GM18499 (cell line): ENCODE results near the gene ARHGEF7.

Source experiments
- ATAC-seq: cut with Tn5 transposase; IDR thresholded peaks from one replicate; pipeline ENCODE4 v1.9.1; 2021; ENCODE audit warnings: moderate number of reproducible peaks; ENCODE audit not compliant: insufficient read depth, unreplicated experiment

ARHGEF7 gene

GRCh38 chr13:111161601-111162600 is 46.8 kb downstream of the ARHGEF7 start:
- ATAC-seq, result no peak

GRCh38 chr13:111165241-111166010 is 50.3 kb downstream of the ARHGEF7 start:
- no peak for ATAC-seq

- no peak for ATAC-seq
Observed at GRCh38 chr13:111166882-111167675, 52.0 kb downstream of the ARHGEF7 start.

DNA sequence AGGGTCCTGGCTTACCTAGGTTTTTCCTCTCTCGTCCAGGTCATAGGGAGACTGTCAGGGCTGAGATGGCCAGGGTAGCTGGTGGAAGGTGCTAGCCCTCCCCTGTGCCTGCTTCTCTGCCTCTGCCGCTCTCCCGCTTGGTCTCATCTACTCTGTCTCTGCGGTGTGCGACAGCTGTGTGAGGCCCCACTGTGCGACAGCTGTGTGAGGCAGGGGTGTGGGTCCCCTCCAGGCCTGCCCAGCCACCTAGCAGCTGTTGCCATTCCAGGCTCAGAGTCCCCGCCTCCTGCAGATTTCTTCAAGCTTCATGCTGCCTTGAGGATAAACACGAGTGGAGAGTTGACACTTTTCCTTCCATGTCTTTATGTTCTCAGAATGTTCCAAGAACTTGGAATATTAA is 53.0 kb downstream of the ARHGEF7 start:
- ATAC-seq, result no peak

GRCh38 chr13:111171112-111171511 is 56.0 kb downstream of the ARHGEF7 start:
- no peak for ATAC-seq

DNA sequence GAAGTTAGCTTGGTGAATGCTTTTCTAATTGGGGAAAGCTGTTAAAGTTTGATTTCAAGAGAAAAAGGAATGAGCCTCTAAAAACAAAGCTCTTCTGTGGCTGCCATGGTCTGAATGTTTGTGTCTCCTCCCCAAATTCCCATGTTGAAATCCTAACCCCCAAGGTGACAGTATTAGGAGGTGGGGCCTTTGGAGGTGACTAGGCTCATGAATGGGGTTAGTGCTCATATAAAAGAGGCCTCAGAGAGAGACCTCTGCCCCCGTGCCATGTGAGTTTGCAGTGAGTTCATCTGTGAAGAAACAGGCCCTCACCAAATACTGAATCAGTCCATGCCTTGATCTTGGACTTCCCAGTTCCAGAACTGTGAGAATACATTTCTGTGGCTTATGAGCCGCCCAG is 56.5 kb downstream of the ARHGEF7 start:
- no peak for ATAC-seq

DNA sequence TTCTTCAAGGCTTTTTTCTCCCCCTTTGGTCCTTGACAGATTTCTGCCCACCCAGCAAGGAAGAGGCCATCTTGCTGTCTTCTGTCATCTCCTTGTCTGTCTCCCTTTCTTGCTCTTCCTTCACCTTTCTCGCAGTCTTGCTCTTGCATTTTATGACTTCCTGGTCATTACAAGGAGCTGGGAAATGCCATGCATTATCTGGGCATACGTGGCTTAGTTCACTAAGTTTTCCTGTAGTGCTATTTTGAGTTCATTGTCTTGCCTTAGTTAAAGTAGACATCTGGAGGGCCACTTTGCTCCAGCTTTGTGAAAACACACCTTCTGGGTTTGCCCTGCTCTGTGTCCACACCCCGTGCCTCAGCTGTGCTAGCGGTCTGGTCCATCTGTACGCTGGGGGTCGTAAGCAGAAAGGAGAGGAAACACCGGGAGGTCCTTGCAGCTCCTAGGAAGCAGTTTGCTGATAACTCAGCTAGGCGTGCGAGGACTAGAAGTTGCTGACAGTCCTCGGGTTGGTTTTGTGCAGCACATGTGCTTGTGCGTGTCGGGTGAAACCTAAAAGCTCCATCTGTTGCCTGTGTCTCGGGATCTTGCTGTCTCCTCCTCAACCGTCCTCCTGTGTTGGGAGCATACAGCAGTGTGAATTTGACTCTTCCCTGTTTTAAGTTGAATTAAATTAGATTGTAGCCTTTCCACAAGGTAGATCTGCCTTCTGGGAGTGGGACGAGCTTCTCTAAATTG is 59.4 kb downstream of the ARHGEF7 start:
- ATAC-seq, result no peak

DNA sequence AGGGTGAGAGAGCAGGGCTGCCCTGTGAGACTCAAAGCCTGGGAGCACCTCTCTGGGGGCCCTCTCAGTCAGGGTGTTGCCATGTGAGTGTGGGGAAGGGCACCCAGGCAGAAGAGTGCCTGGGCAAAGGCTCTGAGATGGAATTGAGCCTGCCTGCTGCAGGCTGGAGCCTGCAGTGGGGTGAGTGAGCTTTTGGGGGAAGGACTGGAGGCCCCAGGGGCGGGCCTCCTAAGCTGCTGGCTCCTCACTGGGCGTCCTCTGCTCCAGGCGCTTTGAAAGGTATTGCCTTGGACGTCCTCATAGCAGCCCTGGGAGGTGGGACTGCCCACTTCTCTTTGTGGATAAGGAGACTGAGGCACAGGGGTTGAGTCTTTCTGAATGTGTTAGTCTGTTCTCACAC is 60.3 kb downstream of the ARHGEF7 start:
- ATAC-seq, result no peak

DNA sequence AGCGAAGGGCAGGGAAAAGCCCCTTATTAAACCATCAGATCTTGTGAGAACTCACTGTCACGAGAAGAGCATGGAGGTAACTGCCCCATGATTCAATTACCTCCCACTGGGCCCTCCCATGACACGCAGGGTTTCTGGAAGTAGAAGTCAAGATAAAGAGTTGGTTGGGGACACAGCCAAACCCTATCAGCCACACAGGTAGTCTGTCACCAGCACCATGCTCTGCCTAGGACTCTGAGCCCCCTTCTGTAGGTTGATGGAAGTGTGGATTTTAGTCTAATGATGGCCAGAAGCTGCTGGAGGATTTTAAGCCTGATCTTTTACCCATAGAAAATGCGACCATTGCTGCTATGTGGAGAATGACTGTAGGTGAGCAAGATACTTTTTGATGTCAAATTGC is 60.8 kb downstream of the ARHGEF7 start:
- no peak for ATAC-seq

DNA sequence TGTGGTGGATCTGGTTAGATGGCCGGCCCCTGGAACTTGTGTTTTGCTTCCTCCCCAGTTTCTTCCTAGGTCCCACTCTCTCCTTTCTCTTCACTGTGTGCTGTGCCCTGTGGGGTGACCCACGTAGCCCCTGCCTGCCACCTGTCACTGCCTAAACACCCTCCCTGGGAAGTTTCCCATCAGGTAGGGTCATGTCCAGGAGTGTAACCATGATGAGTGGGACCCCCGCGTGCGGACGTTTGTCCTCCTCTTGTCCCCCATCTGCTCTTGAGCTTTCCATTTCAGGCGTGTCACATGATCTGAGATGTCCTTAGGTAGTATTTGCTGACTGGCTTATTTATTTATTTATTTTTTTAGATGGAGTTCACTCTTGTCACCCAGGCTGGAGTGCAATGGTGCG is 61.3 kb downstream of the ARHGEF7 start:
- no peak for ATAC-seq

DNA sequence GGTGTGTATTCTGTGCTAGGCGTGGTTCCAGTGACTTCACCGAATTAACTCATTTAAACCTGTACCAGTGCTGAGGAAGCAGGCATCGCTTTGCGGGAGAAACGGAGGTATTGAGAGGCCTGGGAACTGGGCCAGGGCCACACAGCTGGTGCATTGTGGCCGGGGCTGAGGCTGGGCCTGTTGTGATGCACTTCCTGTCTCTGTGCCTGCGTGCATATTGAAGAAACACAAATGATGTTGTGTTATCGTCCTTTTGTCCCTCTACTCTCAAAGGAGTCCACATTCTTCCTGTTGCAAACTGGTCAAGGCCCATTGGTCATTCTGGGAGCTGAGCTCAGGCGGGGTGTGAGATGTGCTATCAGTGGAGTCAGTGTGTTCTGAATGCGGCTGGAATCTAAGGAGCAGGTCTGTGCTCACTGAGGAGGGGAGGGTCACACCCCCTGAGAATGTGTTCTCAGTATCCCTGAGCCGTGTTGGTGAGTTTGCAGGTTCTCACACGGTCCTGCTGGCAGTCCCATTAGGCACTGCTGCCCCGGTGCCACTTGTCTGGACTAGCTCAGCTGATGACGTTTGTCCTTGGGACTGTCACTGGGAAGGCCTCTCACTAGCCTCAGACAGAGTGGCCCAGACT is 62.1 kb downstream of the ARHGEF7 start:
- ATAC-seq, result no peak

- no peak for ATAC-seq
Observed at GRCh38 chr13:111177921-111178320, 62.8 kb downstream of the ARHGEF7 start.

GRCh38 chr13:111178402-111178801 is 63.3 kb downstream of the ARHGEF7 start:
- no peak for ATAC-seq

DNA sequence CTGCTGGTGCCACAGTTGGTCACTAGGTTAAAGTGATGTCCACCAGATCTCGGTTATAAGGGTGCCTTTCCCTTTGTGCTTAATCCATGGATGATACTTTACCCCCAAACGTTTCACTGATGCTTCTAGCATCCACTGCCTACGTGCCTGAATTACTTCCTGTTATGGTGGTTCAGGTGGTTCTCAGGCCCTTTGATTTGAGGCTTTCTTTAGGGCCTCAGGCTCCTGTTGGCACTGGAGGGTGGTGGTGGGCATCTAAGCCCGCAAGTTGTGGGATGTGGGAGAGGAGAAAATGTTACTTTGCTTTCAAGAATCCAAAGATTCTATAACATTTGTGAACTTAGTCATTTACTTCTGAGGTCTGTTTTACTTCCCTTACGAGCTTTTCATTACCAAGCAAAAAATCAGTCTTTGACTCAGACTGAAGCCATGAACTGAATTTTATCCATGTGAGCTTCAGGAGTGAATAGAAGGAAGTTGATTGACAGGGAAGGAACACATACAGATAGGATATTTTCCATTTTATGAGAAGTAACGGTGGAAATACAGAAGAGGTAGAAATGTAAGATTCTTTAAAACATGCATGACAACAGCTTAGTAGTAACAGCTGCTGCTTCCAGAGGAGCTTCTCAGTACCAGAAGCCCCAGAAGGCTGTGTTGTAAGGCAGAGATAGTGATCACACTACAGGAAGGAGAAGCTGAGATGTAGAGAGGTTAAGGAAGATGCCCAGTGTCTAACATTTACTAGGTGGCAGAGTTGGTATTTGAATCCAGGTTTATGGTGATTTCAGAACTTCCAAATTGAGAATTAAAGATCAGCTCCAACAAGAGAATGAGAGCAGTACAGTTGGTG is 65.0 kb downstream of the ARHGEF7 start:
- ATAC-seq, result no peak

- no peak for ATAC-seq
Observed at GRCh38 chr13:111181977-111182376, 66.9 kb downstream of the ARHGEF7 start.

GRCh38 chr13:111183087-111183645 is 68.1 kb downstream of the ARHGEF7 start:
- no peak for ATAC-seq

- ATAC-seq, result no peak
Observed at GRCh38 chr13:111183959-111184358, 68.8 kb downstream of the ARHGEF7 start.
